K562 (cell line): ENCODE results near the gene TMEM270. TPM values are rescaled to one million over a fixed set of nuclear protein-coding genes. Genes with fewer than 3 reads are reported as not detected.

ENCODE experiments used
- ATF7 ChIP-seq: fragments of 450-650 bp; IDR thresholded peaks from 2 replicates; pipeline ENCODE4 v1.7.1; 2014; ENCODE audit warnings: mild to moderate bottlenecking, moderate library complexity
- DPF2 ChIP-seq: fragments of 450-650 bp; IDR thresholded peaks from 2 replicates; pipeline ENCODE4 v1.6.1; 2016
- FOSL1 ChIP-seq: fragments of 200-800 bp; sonication (Bioruptor generic); conservative IDR thresholded peaks from 2 replicates; pipeline ENCODE4 v1.6.1; 2016; ENCODE audit warnings: missing genetic modification characterization, missing compliant biosample characterization
- HINFP ChIP-seq: fragments of 450-650 bp; conservative IDR thresholded peaks from 2 replicates; pipeline ENCODE4 v1.6.1; 2016; ENCODE audit warnings: missing genetic modification characterization, low read depth, mild to moderate bottlenecking, control low read depth, missing compliant biosample characterization
- JUN ChIP-seq, 2 experiments: sonication (generic) in 1 of 2; formaldehyde crosslinking in 1 of 2; IDR thresholded peaks; 2 replicates each; pipeline versions ENCODE4 v1.6.1 to v1.8.0; 2012 to 2022; ENCODE audit warnings: borderline replicate concordance in 2 of 2, mild to moderate bottlenecking in 2 of 2, improper control_type of control experiment in 1 of 2, low read depth in 1 of 2, low read length in 1 of 2, missing genetic modification reagents in 1 of 2
- KAT2B ChIP-seq: IDR thresholded peaks from one replicate; pipeline ENCODE4 v1.6.1; 2012; ENCODE audit warnings: low read depth, mild to moderate bottlenecking, control low read depth, inconsistent platforms, low read length, moderate library complexity
- MEIS2 ChIP-seq: fragments of 450-650 bp; IDR thresholded peaks from 2 replicates; pipeline ENCODE4 v1.6.1; 2014; ENCODE audit warnings: mild to moderate bottlenecking; ENCODE audit not compliant: partially characterized antibody
- RFX5 ChIP-seq: IDR thresholded peaks from 2 replicates; pipeline ENCODE4 v1.6.1; 2011; ENCODE audit warnings: low read depth, mild to moderate bottlenecking, improper control_type of control experiment, low read length
- RNF219 ChIP-seq: fragments of 250-450 bp; sonication (Bioruptor Pico); IDR thresholded peaks from 2 replicates; pipeline ENCODE4 v1.5.0; 2022; ENCODE audit warnings: mild to moderate bottlenecking
- SMAD1 ChIP-seq: fragments of 150-350 bp; IDR thresholded peaks from 2 replicates; pipeline ENCODE4 v1.6.1; 2014; ENCODE audit warnings: low read length, low read depth; ENCODE audit not compliant: partially characterized antibody
- TAF7 ChIP-seq: fragments of 450-650 bp; IDR thresholded peaks from 2 replicates; pipeline ENCODE4 v1.6.1; 2016; ENCODE audit warnings: missing genetic modification characterization, missing compliant biosample characterization
- USF1 ChIP-seq: sonication (generic); formaldehyde crosslinking; IDR thresholded peaks from 2 replicates; pipeline ENCODE4 v1.9.0; 2022; ENCODE audit warnings: mild to moderate bottlenecking, missing genetic modification reagents
- ZBTB1 ChIP-seq: sonication (generic); formaldehyde crosslinking; IDR thresholded peaks from 2 replicates; pipeline ENCODE4 v1.8.1; 2023; ENCODE audit warnings: missing genetic modification reagents, low read depth, mild to moderate bottlenecking, borderline replicate concordance
- ZNF764 ChIP-seq: fragments of 250-450 bp; sonication (Bioruptor Pico); IDR thresholded peaks from 2 replicates; pipeline ENCODE4 v1.4.0; 2020; ENCODE audit warnings: low read depth, mild to moderate bottlenecking, moderate library complexity
- ZNF766 ChIP-seq: fragments of 200-800 bp; sonication (Bioruptor generic); conservative IDR thresholded peaks from 2 replicates; pipeline ENCODE4 v1.6.1; 2016; ENCODE audit warnings: missing genetic modification characterization, missing compliant biosample characterization
- ZZZ3 ChIP-seq: fragments of 450-650 bp; IDR thresholded peaks from 2 replicates; pipeline ENCODE4 v1.6.1; 2016; ENCODE audit warnings: antibody characterized with exemption, mild to moderate bottlenecking, moderate library complexity
- polyA plus RNA-seq, 8 experiments: library from polyadenylated mRNA; depleted of rRNA in 4 of 8; stranded (reverse) in 5 of 8; unstranded in 3 of 8; fragments of >200 nt; fragmentation: Nextera tagmentation in 2 of 8; fragmentation: Illumina TruSeq in 1 of 8; extraction: Ambion mirVana in 2 of 8; extraction: Trizol in 1 of 8; gene quantifications; 2 replicates each; pipeline versions ENCODE4 v1.2.1 to v1.2.3, GENCODE V29; 2011 to 2014; ENCODE audit warnings: inconsistent platforms in 1 of 8, missing spikeins in 1 of 8
- total RNA-seq, 7 experiments: library from RNA; depleted of rRNA in 6 of 7; stranded (reverse); fragments of >200 nt in 6 of 7; fragmentation: Illumina TruSeq in 2 of 7; extraction: Trizol in 2 of 7; gene quantifications; 2 replicates each; pipeline versions ENCODE4 v1.2.1 to v1.2.3, GENCODE V29; 2011 to 2021; ENCODE audit warnings: low replicate concordance in 1 of 7

Gene TMEM270
- total and polyA plus RNA-seq, 9 of the 15 experiments (the other 6 are each of a cell fraction or from before 2014, with no cell fraction given) = not detected

- no peak for TF ChIP-seq KAT2B
- peak; percentile 8 for TF ChIP-seq MEIS2
- TF ChIP-seq HINFP (tag) = no peak
- no peak for TF ChIP-seq RNF219 (CRISPR knock-in tag)
- no peak for TF ChIP-seq ATF7
- no peak for TF ChIP-seq SMAD1
- TF ChIP-seq RFX5 = no peak
- TF ChIP-seq FOSL1 (tag) = no peak
- TF ChIP-seq JUN (IDR thresholded peaks at IDR 0.05; ENCODE audit: borderline replicate concordance, low read depth, low read length) = no peak
- TF ChIP-seq JUN (CRISPR knock-in tag; IDR thresholded peaks at IDR 0.05; ENCODE audit: borderline replicate concordance) = no peak
- TF ChIP-seq TAF7 = no peak
- no peak for TF ChIP-seq ZZZ3
- TF ChIP-seq ZBTB1 = no peak
- 0 out of 2 replicates have a peak, but pooled peaks have one; percentile 22 for TF ChIP-seq USF1 (CRISPR knock-in tag)
- TF ChIP-seq DPF2 = no peak
- no peak for TF ChIP-seq ZNF766 (CRISPR knock-in tag)
- TF ChIP-seq ZNF764 (CRISPR knock-in tag) = no peak
These were observed 28.0 kb downstream of the TMEM270 start (continued) for GRCh38 chr7:73888959-73889358.
